ENCODE results near the gene NMNAT3.

Gene NMNAT3

DNA sequence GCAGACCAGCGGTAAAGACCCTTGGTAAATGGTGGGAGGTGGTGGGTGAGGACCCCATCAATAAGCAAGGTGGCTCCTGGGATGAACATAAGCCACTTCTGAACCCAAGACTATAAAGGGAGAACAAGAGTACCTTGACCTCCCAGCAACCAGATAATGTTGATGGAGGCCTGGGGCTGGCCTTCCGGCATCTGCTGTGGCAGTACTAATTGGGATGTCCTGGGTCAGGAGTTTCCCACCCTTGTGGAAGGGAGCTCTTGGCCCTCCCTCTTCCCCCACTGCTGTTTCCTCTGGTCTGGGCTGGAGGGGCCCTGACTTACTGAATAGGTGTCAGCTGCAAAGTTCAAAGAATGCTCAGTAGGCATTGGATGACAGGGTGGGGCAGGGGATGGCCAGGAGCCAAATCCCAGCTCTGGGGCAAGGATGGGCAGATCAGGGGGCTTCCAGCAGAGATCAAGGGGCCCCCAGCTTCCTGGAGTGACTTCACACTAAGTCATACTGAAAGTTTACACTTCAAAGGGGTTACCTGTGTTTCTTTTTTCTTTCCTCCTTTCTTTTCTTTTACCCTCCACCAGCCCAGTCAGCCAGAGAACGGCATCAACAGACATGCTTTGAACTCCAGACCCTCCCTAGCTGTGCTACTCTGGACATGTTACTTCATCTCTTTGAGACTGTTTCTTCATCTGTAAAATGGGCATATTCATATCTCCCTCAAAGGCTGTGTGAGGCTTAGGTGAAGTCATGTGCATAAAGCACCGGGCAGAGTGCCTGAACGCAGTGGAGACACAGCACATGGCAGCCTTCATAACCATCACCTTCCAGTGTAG is 139.8 kb downstream of the NMNAT3 start:
- no peak for ATAC-seq

DNA sequence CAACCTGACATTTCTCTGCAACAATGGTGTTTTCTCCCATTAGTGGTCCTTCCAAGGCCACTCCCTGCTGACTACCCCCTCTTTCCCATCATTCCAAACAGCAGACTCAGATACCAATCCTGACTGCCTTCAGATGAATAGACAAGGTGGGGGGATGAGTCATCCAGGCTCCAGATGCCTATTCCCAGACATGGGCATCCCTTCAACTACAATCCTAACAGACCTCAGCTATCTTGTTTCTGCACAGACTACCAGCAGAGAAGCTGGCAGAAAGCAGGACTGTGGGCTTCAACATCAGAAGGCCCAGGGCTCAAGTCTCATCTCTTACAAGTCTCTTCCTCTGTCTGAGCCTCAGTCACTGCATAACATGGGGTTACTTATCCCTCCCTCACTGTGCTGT is 140.4 kb downstream of the NMNAT3 start:
- no peak for ATAC-seq

DNA sequence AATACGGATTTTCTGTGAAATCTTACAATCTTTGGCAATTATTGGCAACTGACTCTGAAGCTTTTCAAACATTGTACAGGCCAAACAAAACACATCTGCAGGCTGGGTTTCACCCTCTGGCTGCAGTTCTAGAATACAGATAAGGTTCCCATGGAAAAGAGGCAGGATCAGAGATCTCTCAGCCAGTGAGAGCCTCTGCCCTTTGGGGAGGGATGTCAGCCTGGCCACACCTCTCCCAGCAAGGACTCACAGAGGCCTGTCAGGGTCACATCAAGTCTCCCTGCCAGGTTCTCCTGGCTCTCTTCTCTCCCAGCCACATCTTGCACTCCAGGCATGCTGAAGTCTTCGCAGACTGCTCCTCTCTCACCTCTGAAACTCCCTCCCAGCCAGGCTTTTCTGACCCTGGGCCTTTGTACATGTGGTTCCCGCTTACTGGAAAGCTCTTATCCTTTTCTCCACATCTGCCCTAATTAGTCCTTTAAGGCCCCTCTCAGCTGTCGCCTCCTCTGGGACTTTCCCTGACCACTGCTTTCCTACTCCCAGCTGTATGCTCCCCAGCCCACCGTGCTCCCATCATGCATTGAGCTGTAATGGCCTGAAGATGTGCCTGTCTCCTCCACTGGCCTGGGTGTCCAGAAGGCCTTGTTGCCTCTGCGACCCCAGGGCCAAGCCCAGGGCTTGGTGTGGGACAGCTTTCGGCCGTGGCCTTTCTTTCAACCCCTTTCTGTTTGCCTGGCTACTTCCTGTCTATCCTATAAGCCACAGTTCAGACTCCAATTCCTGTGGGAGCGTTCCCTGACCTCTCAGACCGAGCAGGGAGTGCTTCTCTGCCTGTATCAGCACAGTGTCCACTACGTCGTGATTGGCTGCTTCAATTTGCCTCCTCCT is 142.5 kb downstream of the NMNAT3 start:
- no peak for ATAC-seq

DNA sequence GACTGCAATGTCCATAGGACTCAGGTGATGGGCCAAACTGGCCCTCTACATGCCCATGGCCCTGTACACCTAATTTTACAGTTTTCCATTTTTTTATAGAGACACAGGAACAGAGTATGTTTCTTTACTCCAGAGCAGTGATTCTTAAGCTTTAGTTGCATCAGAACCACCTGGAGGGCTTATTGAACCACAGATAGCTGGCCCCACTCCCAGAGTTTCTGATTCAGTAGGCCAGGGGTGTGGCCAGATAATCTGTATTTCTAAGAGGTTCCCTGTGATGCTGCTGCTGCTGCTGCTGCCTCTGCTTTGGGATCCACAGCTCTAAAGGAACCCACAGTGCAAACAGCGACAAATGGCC is 143.3 kb downstream of the NMNAT3 start:
- no peak for ATAC-seq

DNA sequence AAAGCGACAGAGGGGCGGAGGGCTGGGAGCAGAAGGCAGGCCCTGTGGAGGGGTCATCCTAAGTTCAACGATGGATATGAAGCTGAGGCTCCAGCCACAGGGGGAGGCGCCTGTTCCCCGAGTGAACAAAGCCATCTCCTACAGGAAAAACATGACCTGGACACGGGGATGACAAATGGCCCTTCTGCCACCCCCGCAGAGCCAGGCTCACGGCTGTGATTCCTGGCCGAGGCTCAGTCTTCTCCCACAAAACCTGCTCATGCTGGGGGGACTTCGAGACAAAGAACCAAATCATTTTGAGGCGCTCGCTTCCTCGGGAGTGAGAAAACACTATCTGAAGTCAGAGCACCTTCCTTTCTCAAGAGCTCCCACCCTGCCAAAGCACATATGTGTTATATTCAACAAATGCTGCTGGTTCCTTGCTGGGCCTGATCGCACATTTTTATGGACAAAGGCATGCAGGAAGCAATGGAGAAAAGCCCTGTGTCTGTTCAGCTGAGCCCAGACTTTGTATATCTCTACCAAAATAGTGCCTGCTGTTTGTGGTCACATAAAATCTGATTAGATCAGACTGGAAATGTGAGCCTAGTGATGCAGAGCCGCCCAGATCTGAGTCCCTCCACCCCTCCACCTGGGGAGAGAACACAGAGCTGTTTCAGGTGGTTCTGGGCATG is 143.9 kb downstream of the NMNAT3 start:
- no peak for ATAC-seq

DNA sequence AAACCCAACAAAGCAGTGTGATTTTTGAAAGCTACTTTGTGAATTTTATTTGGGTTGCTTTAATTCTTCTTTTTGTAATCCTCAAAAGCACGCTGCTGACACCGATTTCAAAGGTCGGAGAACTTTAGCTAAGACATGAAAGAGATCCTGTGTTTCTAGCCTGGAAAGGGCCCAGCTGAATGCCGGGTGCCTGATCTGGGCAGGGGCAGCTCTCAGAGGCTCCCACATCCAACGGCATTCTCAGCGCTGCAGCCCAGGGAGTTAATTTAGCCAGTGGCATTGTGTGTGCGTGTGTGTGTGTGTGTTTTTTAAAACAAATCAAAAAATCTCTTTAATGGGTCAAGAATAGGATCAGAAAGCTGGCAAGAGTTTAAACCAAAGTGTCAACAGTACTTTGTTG is 144.8 kb downstream of the NMNAT3 start:
- no peak for ATAC-seq

DNA sequence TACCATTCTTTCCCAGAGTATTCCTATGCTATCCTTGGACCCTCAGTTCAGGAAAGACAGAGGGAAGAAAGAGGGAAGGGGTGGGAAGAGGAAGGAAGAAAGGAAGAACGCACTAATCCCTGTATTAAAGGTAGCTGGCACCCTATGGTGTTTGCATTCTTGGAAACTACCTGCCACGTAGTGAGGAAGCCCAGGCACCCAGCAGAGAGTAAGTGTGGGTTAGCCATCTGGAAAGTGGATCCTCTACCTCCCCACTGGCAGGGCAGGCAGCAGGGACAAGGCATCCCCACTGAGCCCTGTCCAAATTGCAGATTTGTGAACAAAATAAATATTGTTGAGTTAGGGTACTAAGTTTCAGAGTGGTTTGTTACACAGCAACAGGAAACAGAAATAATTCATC is 147.1 kb downstream of the NMNAT3 start:
- no peak for ATAC-seq

DNA sequence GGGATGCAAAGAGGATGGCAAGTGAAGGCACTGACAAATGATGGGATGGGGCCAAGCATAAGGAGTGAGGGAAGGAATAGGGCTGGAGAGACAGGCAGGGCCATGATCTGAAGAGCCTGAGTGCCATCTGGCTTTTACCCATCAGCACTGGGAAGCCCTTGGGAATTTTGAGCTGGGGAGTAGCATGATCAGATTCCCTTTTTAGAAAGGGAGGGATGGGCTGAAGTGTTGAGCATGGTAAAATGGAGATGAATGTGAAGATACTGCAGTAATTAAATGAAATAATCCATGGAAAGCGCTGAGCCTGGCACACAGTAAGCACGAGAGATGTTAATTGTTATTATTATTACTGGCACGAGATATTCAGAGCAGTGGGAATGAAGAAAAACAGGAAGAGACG is 148.1 kb downstream of the NMNAT3 start:
- no peak for ATAC-seq

DNA sequence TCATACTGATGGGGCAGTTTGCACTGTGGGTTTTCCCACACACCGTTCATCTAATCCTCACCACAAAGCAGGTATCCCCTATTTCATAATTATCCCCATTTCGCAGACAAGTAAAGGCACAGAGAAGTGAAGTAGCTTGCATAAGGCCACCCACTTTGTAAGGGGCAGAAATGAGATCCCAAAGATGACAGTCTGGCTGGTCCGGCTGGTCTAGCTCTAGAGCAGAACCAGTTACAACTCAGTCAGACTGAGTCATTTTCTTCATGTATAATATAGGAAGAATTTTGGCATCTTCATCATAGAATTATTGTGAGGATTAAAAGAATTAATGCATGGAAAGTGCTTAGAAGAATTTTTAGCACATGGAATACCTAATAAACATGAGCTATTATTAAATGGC is 148.8 kb downstream of the NMNAT3 start:
- ATAC-seq: no peak

DNA sequence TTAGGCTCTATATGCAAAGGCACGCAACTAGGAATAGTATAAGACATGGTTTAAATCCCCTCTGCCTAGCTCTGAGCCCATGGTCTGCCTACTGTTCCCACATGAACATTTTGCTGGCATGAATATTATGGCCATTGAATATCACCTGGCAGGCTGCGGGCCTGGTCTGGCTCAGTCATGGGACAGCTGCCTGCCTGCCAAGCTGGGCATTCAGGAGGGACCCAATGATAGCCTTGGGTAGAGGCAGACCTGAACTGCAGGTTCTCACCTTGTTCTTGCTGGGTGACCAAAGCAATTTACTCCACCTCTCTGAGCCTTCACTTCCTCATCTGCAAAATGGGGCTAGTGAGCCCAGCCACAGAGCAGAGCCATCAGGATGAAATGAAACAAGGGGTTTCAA is 149.5 kb downstream of the NMNAT3 start:
- no peak for ATAC-seq

DNA sequence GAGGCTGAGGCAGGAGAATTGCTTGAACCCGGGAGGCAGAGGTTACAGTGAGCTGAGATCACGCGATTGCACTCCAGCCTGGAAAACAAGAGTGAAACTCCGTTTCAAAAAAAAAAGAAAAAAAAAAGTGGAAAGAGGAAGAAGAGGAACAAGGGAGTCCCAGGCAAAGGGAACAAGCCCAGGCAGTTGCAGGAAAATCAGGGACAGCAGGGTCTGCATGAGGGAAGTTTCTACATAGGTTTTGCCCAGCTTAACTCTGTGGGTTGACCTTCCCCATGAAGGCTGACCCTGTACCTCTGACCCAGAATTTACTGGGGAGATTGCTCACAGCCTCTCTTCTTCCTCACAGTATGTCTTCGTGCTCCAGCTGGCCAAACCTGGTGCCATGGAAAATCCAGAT is 150.5 kb downstream of the NMNAT3 start:
- ATAC-seq: no peak

DNA sequence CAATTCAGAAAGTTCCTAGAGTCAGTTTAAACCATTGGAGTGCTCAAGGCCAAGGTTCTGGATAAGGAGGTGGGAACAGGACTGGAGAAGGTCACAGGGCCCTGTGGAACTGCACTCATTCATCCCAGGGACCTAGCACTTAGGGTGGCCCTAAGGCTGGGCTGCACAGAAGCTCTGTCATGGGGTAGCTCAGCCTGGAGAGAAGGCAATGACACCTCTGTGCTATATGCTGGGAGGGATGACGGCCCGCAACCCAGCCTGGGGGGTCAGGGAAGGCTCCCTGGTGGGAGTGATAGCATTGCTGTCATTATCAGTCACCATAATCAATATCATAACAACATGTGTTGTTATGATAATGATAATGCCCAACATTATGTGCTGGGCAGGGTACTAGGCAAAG is 151.6 kb downstream of the NMNAT3 start:
- no peak for ATAC-seq

DNA sequence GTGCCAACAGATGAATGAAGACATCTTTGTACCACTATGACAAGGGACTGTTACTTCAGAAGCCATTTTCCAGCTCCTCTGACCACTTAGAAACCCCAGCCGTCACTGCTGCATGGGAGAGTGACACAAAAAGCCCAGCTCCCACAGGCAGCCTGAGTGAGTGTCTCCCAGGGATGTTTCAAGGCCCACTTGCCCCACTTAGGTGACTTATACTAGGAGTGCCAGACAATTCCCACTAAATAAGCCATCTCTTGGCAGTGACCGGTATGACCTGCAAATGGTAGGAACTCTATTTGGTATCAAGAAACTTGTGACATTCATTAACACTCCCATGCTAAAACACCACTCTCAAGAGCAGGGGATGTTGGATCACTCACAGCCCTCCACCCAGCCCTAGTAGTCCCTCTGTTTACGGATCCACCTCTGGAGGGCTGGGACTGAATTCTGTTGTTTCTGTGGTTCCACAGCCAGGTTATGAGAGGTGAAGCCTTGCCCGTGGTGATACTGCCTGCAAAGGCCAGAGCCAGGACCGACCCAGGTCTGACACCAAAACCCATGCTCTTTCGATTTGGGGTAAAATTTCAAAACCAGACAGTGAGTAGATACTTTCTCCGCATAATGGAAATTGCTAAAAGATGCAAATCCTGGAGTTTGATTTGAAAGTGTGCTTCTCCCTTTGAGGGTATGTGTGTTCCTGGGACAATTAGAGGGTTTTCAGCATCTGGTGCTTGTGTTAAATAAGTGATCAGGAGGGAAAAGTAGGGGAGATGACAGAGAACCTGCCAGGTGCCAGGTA is 152.7 kb downstream of the NMNAT3 start:
- ATAC-seq: no peak

DNA sequence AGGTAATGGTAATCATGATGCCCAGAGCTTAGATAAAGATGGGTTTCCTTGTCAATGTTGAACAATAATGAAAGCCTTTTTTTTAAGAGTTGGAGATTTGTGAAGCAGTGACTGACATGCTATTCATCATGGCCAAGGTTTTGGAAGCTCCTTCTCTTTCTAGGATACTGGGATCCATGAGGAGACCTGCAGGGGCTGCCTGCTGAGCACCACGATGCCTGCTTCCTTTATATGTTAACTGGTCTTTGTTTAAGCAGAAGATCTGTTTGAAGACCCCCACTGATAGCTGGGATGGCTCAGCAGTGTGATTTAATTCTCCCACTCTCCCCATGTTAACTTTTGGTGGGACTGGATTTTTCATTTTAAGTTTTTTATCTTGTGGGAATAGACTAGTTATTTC is 154.1 kb downstream of the NMNAT3 start:
- no peak for ATAC-seq

DNA sequence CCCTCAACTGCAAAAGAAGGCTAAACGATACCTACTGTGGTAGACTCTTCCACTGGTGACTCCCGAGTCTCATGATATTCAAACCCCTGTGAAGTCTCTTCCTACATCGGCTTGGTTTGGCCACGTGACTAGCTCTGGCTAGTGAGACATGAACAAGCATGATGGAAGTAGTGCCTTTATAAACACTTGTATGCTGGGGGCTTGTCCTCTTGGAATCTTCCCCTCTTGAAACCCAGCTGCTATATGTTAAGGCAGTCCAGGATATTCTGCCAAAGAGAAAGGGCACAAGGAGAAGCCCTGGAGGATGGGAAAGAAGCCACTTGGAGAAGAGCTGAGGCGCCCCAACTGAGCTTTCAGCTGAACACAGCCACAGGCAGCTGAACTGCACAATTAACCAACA is 154.6 kb downstream of the NMNAT3 start:
- ATAC-seq: no peak

DNA sequence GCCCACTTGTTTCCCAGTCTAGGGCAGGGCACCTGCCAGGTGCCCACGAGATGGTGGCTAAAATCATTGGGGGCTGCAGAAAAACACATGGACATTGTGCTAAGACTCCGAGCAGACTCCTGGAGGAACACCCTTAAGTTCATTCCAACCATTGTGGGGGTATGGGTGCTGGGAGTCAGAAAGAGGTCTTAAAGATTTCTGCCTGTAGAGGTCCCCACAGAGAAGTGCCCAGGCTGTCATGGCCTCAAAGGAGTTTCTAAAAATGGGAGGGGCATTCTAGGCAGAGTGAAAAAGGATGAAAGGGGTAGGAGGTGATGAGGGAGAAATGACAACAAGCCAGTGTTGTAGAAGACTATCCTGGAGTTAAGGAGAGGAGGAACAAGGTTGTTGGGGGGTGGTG is 155.4 kb downstream of the NMNAT3 start:
- no peak for ATAC-seq

DNA sequence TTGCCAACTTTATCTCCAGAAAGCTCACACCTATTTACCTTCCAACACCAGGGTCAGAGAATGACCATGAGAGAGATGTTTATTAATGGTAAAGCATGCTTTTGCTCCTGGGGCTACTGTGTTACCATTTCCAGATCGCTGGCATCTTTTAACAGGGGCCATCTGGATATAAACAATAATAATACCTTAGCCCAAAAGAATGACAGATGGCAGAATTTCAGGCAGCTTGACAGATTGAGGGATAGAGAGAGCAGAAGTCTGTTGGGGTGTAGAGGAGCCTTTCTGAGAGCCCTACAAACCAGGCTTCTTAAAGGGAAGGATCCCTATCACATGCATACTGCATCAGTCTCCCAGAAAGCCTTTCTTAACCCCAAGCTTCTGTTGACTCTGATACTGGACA is 156.0 kb downstream of the NMNAT3 start:
- ATAC-seq: no peak

DNA sequence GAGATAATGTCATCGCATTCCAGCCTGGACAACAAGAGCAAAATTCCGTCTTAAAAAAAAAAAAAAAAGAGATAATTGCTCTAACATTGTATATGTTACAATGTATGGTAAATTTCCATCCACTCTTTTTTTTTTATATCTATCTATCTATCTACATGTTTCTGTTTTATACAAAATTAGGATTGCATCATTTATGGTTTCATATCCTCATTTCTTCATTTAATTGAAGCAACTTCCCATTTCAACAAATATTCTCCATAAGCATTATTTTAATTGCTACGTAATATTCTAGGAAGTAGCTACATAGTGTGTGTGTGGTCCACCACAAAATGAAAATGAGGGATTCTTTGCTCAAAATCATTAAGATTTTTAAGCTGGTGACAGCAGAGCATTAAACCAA is 156.6 kb downstream of the NMNAT3 start:
- ATAC-seq: no peak

DNA sequence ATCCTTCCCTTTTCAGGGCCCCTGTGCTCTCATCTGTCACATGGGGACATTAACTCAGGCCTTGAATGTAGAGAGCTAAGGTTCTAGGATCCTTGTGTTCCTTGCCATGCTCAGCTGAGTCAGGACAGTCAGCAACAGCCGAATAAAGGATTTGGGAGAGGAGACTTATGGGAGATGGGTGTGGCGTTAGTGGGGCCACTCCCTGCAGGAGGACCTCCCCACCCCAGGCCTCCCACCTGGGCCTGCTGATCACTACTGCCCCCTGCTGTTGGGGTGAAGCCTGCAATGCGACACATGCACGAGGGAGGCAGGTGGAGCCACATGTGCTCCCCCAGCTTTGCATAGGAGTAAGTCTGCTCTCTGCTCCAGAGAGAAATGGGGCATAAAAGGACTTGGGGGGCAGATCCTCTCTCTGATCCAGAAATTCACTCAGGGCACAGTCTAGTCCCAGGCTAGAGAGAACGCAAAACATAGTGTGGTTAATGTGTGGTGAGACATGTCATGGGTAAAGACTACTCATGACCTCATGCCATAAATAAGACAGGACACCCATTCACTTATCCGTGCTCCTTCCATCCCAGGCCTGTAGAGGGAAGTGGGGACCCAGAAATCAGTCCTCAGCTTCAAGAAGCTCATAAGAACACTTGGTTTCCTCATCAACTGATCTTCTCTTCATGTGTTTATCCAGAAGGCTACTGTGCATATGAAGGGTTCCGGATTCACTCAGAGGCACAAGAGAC is 157.6 kb downstream of the NMNAT3 start:
- ATAC-seq: no peak

DNA sequence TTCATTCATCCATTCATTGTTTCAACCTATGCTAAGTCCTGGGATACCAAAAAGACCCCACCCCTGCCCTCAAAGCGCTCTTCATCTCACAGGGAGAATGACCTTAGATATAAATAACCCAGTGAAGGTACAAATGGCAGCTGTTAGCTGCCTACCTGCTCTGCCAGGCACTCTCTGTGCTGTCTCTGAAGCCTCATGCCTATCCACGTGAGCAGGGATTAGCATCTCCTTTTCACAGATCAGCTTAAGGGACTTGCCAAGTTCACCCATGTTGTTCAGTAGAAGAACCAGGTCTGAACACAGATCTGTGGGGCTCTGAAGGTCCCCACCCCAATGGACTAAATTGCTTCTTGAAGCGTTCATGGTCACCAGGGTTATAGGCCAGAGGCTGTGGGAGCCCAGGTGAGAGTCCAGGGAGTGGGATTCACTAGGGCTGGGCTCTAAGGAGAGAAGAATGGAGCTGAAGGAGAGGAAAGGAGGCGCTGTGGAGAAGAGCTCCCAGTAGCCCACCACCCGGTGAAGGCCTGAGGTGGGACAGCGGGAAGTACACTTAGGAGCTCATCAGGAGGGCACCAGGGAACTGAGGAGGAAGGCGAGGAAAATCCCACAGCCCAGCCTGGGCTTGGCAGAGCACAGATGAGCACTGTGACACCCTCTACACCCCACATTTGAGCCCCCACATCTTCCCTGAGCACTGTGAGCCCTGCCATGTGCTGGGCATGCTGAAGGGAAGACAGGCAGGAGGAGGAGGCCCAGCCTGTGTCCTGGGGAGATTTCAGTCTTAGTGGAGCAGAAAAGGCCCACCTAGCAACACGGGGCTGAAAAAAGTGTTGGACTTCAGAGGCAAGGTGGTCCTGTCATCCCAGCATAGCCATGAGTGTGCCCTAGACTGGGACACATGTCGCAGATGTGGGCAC is 158.6 kb downstream of the NMNAT3 start:
- ATAC-seq: peak in 1 of 2 donors; percentile 13

DNA sequence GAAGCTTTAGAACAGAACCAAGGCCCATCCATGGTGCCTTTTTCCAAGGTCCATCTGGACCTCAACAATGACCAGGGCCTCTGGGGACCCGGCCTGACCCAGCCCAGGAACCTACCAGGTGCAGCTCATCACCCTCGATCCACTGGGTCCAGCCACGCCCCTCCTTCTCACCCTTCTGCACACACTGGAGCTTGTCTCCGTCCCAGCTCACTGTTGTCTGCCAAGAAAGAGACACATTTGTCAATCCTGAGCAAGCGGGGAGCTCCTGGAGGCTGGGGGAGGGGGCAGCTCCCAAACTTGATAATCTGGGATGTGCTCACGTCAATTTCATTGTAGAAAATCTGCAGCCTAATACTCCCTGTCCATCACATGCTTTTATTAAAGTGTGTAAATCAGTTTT is 159.5 kb downstream of the NMNAT3 start:
- no peak for ATAC-seq

Measured in activated CD4-positive, CD25-positive, alpha-beta regulatory T cell treated with anti-CD3 and anti-CD28 coated beads, Interleukin-2, amount 50 U/mL, for 24 hours (primary cell).